Esophagus muscularis mucosa (tissue), 4 donors: ENCODE data around the gene ZNRF4. TPM values are rescaled to one million over a fixed set of nuclear protein-coding genes. Genes with fewer than 3 reads are reported as not detected.

ENCODE experiments used
- DNase-seq: peaks from one replicate; pipeline ENCODE4 v3.0.0-alpha.2; 2017; ENCODE audit errors: extremely low spot score
- H3K27ac ChIP-seq, 4 donors: fragments of 200-600 bp; sonication (generic); replicated peaks in 1 of 4; 1 replicate in 3 of 4; 2 replicates in 1 of 4; pipeline ENCODE4 v1.5.1; 2016 to 2019; ENCODE audit warnings: mild to moderate bottlenecking in 1 of 4
- H3K27me3 ChIP-seq, 4 donors: fragments of 200-600 bp; sonication (generic); one replicate each; pipeline versions ENCODE4 v1.5.1 to v1.6.0; 2016 to 2019
- H3K36me3 ChIP-seq, 4 donors: fragments of 200-600 bp; sonication (generic); one replicate each; pipeline ENCODE4 v1.5.1; 2016 to 2019
- H3K4me1 ChIP-seq, 4 donors: fragments of 200-600 bp; sonication (generic); one replicate each; pipeline ENCODE4 v1.5.1; 2016 to 2019
- H3K4me3 ChIP-seq, 4 donors: fragments of 200-600 bp; sonication (generic); 1 replicate in 2 of 4; 2 replicates in 2 of 4; pipeline ENCODE4 v1.5.1; 2016 to 2019; ENCODE audit warnings: mild to moderate bottlenecking in 4 of 4, moderate library complexity in 1 of 4
- H3K9me3 ChIP-seq, 4 donors: fragments of 200-600 bp; sonication (generic); 1 replicate in 3 of 4; 2 replicates in 1 of 4; pipeline ENCODE4 v1.5.1; 2016 to 2019
- CTCF ChIP-seq, 3 experiments: fragments of 200-600 bp in 2 of 3; fragments of 450-650 bp in 1 of 3; sonication (generic) in 2 of 3; IDR thresholded peaks; one replicate each; pipeline ENCODE4 v1.5.1; 2017 to 2019; ENCODE audit warnings: antibody characterized with exemption in 3 of 3, mild to moderate bottlenecking in 2 of 3, moderate library complexity in 1 of 3
- EP300 ChIP-seq: sonication (generic); formaldehyde crosslinking; IDR thresholded peaks from one replicate; pipeline ENCODE4 v1.6.1; 2017; ENCODE audit warnings: antibody characterized with exemption
- POLR2A ChIP-seq: fragments of 450-650 bp; IDR thresholded peaks from one replicate; pipeline ENCODE4 v1.6.1; 2017; ENCODE audit warnings: antibody characterized with exemption, moderate library complexity, mild to moderate bottlenecking, low read depth
- POLR2AphosphoS5 ChIP-seq, 2 donors: sonication (generic); formaldehyde crosslinking; IDR thresholded peaks; one replicate each; pipeline ENCODE4 v1.6.1; 2017; ENCODE audit warnings: antibody characterized with exemption in 2 of 2
- WGBS: methylation state at CpG from one replicate; pipeline ENCODE4 v1.1.5; 2018; 5-methylcytosine and 5-hydroxymethylcytosine counted together
- intact Hi-C: fragments of 100-400 bp; cut with DNase I; formaldehyde crosslinking; loops from one replicate; pipeline ENCODE4 v1.15.1; 2023
- total RNA-seq, 4 donors: library from RNA; depleted of rRNA; stranded (reverse); fragments of >200 nt; gene quantifications; one replicate each; pipeline versions ENCODE4 v1.1.0 to v1.2.1, GENCODE V29; 2016

ZNRF4 gene
- total RNA-seq, 4 donors from 2014 or later: not detected

GRCh38 chr19:5425260-5425659, 30.0 kb upstream of the ZNRF4 start:
- no peaks in the 10 kb centered on the region for H3K36me3 ChIP-seq
- TF ChIP-seq POLR2AphosphoS5 (IDR thresholded peaks at IDR 0.05) (no peak), POLR2A (no peak), CTCF (IDR thresholded peaks at IDR 0.05) (no peak), EP300 (no peak)
- H3K27ac ChIP-seq: no peak overlapping the region
- intact Hi-C loops: no loop called here
- no peak for DNase-seq
- no peak overlapping the region for H3K4me3 ChIP-seq
- H3K27me3 ChIP-seq: peaks cover 0 to 84% (median 0%) of the 10 kb centered on the region in 4 donors
- 73% methylated on average over 1 of the region's 1 CpG for WGBS
- no peaks in the 10 kb centered on the region for H3K4me1 ChIP-seq
- H3K9me3 ChIP-seq: no peaks in the 10 kb centered on the region

GRCh38 chr19:5430237-5430636, 25.0 kb upstream of the ZNRF4 start:
- WGBS: 47% methylated on average over 10 of the region's 10 CpGs
- H3K9me3 ChIP-seq: no peaks in the 10 kb centered on the region
- no peaks in the 10 kb centered on the region for H3K36me3 ChIP-seq

GRCh38 chr19:5432687-5433086, 22.5 kb upstream of the ZNRF4 start:
- 72% methylated on average over 5 of the region's 5 CpGs for WGBS
- TF ChIP-seq EP300 (no peak), CTCF (IDR thresholded peaks at IDR 0.05) (no peak), POLR2A (no peak), POLR2AphosphoS5 (IDR thresholded peaks at IDR 0.05) (no peak)
- no peak for DNase-seq
- peaks cover 0 to 70% (median 11%) of the 10 kb centered on the region in 4 donors for H3K27me3 ChIP-seq
- H3K27ac ChIP-seq: no peak overlapping the region
- no peaks in the 10 kb centered on the region for H3K9me3 ChIP-seq
- peaks cover 0 to 10% (median 3%) of the 10 kb centered on the region in 4 donors for H3K4me1 ChIP-seq
- H3K36me3 ChIP-seq: no peaks in the 10 kb centered on the region
- H3K4me3 ChIP-seq: no peak overlapping the region
- intact Hi-C loops: no loop called here

More at GRCh38 chr19:5430237-5430636, 25.0 kb upstream of the ZNRF4 start:
- intact Hi-C loops: no loop called here
- Histone ChIP-seq H3K4me1 (no peaks in the 10 kb centered on the region), H3K27ac (no peak overlapping the region), H3K4me3 (no peak overlapping the region), H3K27me3 (peaks cover 0 to 71% (median 0%) of the 10 kb centered on the region in 4 donors)
- TF ChIP-seq EP300 (no peak), POLR2AphosphoS5 (IDR thresholded peaks at IDR 0.05) (no peak)
- no peak for DNase-seq

- Histone ChIP-seq H3K36me3 (no peaks in the 10 kb centered on the region), H3K27ac (no peak overlapping the region), H3K9me3 (no peaks in the 10 kb centered on the region), H3K4me3 (no peak overlapping the region), H3K4me1 (peaks cover 0 to 10% (median 3%) of the 10 kb centered on the region in 4 donors), H3K27me3 (peaks cover 0 to 72% (median 13%) of the 10 kb centered on the region in 4 donors)
- no peak for TF ChIP-seq CTCF (IDR thresholded peaks at IDR 0.05)
- TF ChIP-seq POLR2A: no peak
- no peak for TF ChIP-seq EP300
- no peak for TF ChIP-seq POLR2AphosphoS5 (IDR thresholded peaks at IDR 0.05)
- intact Hi-C loops: no loop called here
- no peak for DNase-seq
- WGBS: 73% methylated on average over 6 of the region's 6 CpGs
These were observed 20.8 kb upstream of the ZNRF4 start for GRCh38 chr19:5434351-5434917.

- Histone ChIP-seq H3K9me3 (no peaks in the 10 kb centered on the region), H3K4me1 (peaks cover 0 to 10% (median 3%) of the 10 kb centered on the region in 4 donors), H3K4me3 (no peak overlapping the region), H3K27ac (no peak overlapping the region), H3K36me3 (no peaks in the 10 kb centered on the region), H3K27me3 (peaks cover 0 to 71% (median 13%) of the 10 kb centered on the region in 4 donors)
- WGBS: 71% methylated on average over 9 of the region's 9 CpGs
- DNase-seq: no peak
- intact Hi-C loops: no loop called here
- no peak for TF ChIP-seq POLR2A
- no peak for TF ChIP-seq POLR2AphosphoS5 (IDR thresholded peaks at IDR 0.05)
- no peak for TF ChIP-seq EP300
- TF ChIP-seq CTCF (IDR thresholded peaks at IDR 0.05): no peak
These were observed 20.1 kb upstream of the ZNRF4 start for GRCh38 chr19:5434970-5435641.
